Fibroblast of mammary gland (primary cell): ENCODE results near the gene FAM174C.
A peak's percentile ranks its signal among the peaks of the same experiment; 100 is the strongest.

Source experiments
- DNase-seq: peaks from one replicate; pipeline ENCODE4 v3.0.0-alpha.2; 2010; ENCODE audit warnings: low read depth
- H3K4me3 ChIP-seq: 2 replicates; pipeline ENCODE4 v1.5.1; 2011; ENCODE audit warnings: low read depth, mild to moderate bottlenecking, low read length, moderate library complexity; ENCODE audit not compliant: control insufficient read depth
- TF ChIP-seq, protein P1 (sequence below): conservative IDR thresholded peaks from 2 replicates; pipeline ENCODE4 v1.5.1; 2011; ENCODE audit warnings: low read depth, low read length, inconsistent platforms; ENCODE audit not compliant: control insufficient read depth, insufficient read depth

Gene FAM174C

DNA sequence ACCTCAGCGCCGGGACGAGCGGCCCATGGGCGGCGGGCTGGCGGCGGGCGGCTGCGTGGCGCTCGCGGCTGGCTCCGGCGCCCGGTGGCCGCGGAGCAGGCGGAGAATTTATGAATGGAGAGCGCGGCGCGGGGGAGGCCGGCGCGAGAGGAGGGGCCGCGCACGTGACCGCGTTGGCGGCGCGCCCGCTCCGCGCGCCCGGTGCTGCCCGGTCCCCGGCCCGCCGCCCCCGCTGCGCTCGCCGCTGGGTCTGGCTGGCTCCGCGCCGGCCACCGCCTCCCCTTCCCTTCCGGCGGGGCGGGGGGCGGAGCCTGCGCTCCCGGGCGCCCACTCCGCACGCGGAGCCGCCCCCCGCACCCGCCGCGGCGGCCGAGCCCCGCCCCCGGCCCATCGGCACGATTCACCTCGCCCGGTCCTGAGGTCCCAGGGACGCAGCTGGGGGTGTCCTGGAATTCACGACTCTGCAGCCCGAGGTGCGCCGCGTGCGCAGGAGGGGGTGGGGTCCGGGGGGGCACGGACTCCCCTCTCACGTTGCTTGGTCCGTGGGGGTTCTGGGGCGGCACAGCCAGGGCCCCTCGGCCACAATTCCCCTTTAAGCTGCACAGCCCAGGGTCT is 37.5 kb upstream of the FAM174C start, which contains the start of gene CBARP:
TSS of gene CBARP (minus strand) at position 252 of the 615 bp plus-strand sequence. CDS start 1,905 bp downstream, outside the sequence.
- H3K4me3 ChIP-seq, result peak within 1 kb of the TSS; percentile 69
- DNase-seq, result no peak
- TF ChIP-seq, protein P1, sequence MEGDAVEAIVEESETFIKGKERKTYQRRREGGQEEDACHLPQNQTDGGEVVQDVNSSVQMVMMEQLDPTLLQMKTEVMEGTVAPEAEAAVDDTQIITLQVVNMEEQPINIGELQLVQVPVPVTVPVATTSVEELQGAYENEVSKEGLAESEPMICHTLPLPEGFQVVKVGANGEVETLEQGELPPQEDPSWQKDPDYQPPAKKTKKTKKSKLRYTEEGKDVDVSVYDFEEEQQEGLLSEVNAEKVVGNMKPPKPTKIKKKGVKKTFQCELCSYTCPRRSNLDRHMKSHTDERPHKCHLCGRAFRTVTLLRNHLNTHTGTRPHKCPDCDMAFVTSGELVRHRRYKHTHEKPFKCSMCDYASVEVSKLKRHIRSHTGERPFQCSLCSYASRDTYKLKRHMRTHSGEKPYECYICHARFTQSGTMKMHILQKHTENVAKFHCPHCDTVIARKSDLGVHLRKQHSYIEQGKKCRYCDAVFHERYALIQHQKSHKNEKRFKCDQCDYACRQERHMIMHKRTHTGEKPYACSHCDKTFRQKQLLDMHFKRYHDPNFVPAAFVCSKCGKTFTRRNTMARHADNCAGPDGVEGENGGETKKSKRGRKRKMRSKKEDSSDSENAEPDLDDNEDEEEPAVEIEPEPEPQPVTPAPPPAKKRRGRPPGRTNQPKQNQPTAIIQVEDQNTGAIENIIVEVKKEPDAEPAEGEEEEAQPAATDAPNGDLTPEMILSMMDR, result no peak

DNA sequence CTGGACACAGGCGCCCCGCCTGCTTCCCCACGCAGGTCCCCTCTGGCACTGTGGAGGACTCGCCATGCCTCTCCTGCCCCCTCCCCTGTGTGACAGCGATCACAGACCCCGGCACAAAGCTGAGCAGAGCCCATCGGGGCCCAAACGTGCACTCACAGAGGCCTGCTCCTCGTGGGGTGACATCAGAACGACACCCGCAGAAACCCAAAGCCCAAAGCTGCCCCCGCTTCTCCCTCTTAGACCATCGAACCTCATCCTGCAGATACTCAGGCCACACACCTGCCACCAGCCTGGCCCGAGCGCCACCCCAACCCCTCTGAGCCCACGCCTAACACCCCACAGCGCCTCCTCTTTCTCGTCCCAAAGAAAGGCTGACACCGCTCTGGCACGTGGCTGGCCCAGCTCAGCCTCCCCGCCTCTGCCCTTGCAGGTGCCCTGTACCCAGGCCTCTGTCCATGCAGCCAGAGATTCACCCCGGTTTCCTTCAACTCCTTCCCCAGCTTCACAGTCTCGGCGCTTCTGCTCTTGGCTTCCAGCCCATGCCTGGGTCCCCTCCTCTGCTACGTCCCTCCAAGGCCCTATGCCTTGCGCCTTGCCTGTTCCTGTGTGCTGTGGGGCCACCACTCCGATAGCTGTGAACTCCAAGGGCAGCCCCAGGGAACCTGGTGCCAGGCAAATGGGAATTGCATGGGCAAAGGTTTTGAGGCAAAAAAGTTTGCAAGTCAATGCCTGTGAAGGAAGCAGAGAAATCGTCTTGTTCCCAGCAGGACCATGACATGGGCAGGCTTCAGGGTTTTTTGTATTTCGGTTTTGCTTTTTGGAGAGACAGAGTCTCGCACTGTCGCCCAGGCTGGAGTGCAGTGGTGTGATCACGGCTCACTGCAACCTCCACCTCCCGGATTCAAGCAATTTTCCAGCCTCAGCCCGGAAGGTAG is 36.7 kb upstream of the FAM174C start:
- DNase-seq, result no peak
- TF ChIP-seq, protein P1, result no peak
- peak overlapping the region; percentile 21 for H3K4me3 ChIP-seq

DNA sequence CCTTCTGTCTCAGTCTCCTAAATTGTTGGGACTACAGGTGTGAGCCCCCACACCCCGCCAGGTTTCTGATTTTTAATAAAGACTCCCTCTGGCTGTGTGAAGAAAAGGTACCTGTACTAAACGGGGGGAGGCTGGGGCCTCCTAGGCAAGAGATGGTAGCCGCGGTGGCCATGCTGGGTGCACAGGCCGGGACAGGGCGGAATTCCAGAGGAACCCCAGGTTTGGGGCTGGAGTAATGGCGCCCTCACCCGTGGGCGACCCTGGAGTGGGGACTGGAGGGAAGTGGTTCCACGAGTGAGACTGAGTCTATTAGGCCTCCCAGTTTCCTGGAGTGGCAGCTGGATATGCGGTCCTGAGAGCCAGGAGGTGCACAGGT is 35.9 kb upstream of the FAM174C start:
- H3K4me3 ChIP-seq, result no peak overlapping the region
- DNase-seq, result no peak
- TF ChIP-seq, protein P1, result no peak

DNA sequence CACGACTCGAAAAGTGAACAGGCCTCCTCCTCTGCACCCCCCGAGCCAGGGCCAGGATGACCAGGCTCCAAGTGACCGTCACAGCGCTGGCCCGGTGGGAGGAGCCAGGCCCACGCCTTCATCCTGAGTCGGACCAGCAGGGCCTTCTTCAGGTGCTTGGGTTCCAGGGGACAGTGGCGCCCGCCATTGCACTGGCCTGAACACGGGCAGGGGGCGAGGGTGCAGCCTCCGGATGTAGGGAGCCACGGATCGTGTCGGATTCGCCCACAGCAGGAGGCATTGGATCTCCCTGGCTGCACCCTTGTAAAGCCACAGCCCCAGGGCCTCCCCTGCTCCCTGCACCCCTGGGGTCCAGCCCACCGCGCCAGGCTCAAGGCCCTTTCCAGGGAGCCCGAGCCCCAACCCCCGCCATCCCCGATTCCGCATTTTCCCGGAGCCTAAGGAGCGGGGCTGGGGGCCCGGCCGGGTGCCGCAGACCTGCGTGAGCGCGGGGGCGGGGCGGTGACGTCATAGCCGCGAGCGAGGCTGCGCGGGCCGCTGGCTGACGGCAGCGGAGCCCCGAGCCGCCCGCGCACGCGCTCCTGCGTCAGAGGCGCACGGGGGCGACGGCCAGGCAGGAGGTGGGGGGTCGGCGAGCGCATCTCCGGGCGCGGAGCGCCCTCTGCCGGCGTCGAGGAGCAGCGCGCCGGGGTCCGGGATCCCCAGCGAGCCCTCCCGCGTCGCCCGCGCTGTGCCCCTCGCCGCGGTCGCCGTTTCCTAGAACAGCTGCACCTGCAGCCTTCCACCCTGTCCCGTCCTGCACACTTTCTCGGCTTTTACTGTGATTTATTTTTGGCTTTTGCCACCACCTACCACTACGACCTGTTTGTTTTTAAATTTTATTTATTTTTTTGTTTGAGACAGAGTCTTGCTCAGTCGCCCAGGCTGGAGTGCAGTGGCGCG is 35.3 kb upstream of the FAM174C start:
- DNase-seq, result peak; percentile 90
- TF ChIP-seq, protein P1, result peak; percentile 36
- peak overlapping the region; percentile 29 for H3K4me3 ChIP-seq

DNA sequence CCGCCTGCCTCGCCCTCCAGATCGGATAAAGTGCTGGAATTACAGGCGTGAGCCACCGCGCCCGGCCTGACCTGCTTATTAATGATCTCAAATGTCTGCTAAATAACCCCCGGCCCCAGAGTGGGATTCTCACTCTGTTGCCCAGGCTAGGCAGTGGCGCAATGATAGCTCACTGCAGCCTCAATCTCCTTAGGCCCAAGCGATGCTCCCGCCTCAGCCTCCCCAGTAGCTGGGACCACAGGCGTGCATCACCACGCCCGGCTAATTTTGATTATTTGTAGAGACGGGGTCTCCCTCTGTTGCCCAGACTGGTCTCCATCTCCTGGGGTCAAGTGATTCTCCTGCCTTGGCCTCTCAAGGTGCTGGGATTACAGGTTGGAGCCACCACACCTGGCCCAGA is 34.4 kb upstream of the FAM174C start:
- H3K4me3 ChIP-seq, result no peak overlapping the region
- TF ChIP-seq, protein P1, result no peak

More for the DNA sequence above, 34.4 kb upstream of the FAM174C start:
- no peak for DNase-seq
